Gastrocnemius medialis (tissue), 4 donors: Measurements from ENCODE around the gene ABCC8. TPM values are rescaled to one million over a fixed set of nuclear protein-coding genes. Genes with fewer than 3 reads are reported as not detected.

Source experiments
- ATAC-seq, 2 donors: fragments of 150-250 bp; one replicate each; pipeline ENCODE4 v1.9.1; 2016
- DNase-seq, 2 donors: peaks; one replicate each; pipeline ENCODE4 v3.0.0-alpha.2; 2019
- H3K27ac ChIP-seq, 4 donors: fragments of 200-600 bp; sonication (generic); 1 replicate in 1 of 4; 2 replicates in 3 of 4; pipeline ENCODE4 v1.5.1; 2016 to 2018; ENCODE audit warnings: mild to moderate bottlenecking in 2 of 4, moderate library complexity in 1 of 4
- H3K27me3 ChIP-seq, 3 donors: fragments of 200-600 bp; sonication (generic) in 2 of 3; 1 replicate in 1 of 3; 2 replicates in 2 of 3; pipeline versions ENCODE4 v1.5.1 to v1.6.0; 2016 to 2019; ENCODE audit warnings: mild to moderate bottlenecking in 1 of 3, moderate library complexity in 1 of 3
- H3K36me3 ChIP-seq, 2 donors: fragments of 200-600 bp; sonication (generic) in 1 of 2; one replicate each; pipeline ENCODE4 v1.5.1; 2017 to 2018
- H3K4me1 ChIP-seq, 2 donors: fragments of 200-600 bp; sonication (generic) in 1 of 2; one replicate each; pipeline ENCODE4 v1.5.1; 2016 to 2017; ENCODE audit warnings: mild to moderate bottlenecking in 2 of 2
- H3K4me3 ChIP-seq, 4 donors: fragments of 200-600 bp; sonication (generic) in 3 of 4; 1 replicate in 1 of 4; 2 replicates in 3 of 4; pipeline ENCODE4 v1.5.1; 2016 to 2019; ENCODE audit warnings: mild to moderate bottlenecking in 2 of 4
- H3K9me3 ChIP-seq, 3 donors: fragments of 200-600 bp; sonication (generic) in 2 of 3; 1 replicate in 1 of 3; 2 replicates in 2 of 3; pipeline ENCODE4 v1.5.1; 2016 to 2019
- POLR2A ChIP-seq, 2 donors: fragments of 450-650 bp; IDR thresholded peaks; one replicate each; pipeline ENCODE4 v1.6.1; 2017; ENCODE audit warnings: antibody characterized with exemption in 2 of 2, mild to moderate bottlenecking in 2 of 2, moderate library complexity in 2 of 2
- in situ Hi-C, 4 donors: fragments of 200-750 bp; cut with MboI; loops; one replicate each; pipeline versions ENCODE4 v1.15.0 to v1.8.0; 2017; ENCODE audit warnings: low sequenced_read_pairs in 4 of 4
- intact Hi-C: fragments of 100-400 bp; cut with DNase I; formaldehyde crosslinking; loops from one replicate; pipeline ENCODE4 v1.15.1; 2023; ENCODE audit warnings: low total_unique reads
- total RNA-seq, 4 donors: library from RNA; depleted of rRNA; stranded (reverse); fragments of >200 nt; gene quantifications; one replicate each; pipeline versions ENCODE4 v1.1.0 to v1.2.3, GENCODE V29; 2016
- TF ChIP-seq, protein P1 (sequence below), 5 experiments: fragments of 450-650 bp in 3 of 5; fragments of 200-600 bp in 2 of 5; sonication (generic) in 2 of 5; IDR thresholded peaks in 4 of 5; conservative IDR thresholded peaks in 1 of 5; 1 replicate in 4 of 5; 2 replicates in 1 of 5; pipeline ENCODE4 v1.5.1; 2016 to 2019; ENCODE audit warnings: antibody characterized with exemption in 5 of 5, mild to moderate bottlenecking in 3 of 5, moderate library complexity in 3 of 5

ABCC8 gene
- total RNA-seq, 4 donors from 2014 or later: 0.33 to 4.0 (median 1.1) TPM

DNA sequence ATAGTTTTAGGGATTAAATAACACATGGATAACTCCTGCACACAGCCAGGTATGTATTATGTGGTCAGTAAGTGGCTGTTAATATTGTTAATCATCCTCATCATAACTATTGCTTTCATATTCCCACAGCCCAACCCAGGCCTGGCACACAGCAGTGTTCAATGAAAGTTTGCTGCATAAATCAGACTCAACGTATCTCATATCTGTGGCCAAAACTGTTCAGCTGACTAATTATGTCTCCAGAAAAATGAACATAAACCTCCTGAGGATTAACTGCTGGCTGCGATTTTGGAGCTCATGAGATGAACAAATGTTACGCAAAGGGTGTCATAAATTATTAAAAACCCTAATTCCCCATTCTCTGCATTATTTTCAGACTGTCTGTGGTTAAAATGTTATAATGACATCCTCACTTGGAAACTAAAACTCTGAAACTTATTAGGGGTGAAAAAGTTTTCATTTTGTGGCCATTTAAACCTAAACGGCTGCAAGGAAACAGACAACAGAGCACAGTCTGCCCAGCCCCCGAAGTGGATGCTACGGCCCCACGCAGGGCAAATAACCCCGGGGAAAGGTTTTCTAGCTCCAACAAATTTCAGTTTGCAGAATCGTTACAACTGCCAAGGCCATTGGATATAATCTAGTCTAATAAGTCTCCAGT is 17.3 kb downstream of the ABCC8 start:
- DNase-seq (no peak), ATAC-seq (no peak)
- Histone ChIP-seq H3K9me3 (no peaks in the 10 kb centered on the region), H3K27me3 (no peaks in the 10 kb centered on the region), H3K4me3 (no peak overlapping the region), H3K36me3 (no peaks in the 10 kb centered on the region), H3K4me1 (no peaks in the 10 kb centered on the region), H3K27ac (no peak overlapping the region)
- TF ChIP-seq, protein P1, sequence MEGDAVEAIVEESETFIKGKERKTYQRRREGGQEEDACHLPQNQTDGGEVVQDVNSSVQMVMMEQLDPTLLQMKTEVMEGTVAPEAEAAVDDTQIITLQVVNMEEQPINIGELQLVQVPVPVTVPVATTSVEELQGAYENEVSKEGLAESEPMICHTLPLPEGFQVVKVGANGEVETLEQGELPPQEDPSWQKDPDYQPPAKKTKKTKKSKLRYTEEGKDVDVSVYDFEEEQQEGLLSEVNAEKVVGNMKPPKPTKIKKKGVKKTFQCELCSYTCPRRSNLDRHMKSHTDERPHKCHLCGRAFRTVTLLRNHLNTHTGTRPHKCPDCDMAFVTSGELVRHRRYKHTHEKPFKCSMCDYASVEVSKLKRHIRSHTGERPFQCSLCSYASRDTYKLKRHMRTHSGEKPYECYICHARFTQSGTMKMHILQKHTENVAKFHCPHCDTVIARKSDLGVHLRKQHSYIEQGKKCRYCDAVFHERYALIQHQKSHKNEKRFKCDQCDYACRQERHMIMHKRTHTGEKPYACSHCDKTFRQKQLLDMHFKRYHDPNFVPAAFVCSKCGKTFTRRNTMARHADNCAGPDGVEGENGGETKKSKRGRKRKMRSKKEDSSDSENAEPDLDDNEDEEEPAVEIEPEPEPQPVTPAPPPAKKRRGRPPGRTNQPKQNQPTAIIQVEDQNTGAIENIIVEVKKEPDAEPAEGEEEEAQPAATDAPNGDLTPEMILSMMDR (IDR thresholded peaks at IDR 0.05 in 4 of 5, conservative IDR thresholded peaks at IDR 0.05 in 1 of 5): no peak
- no peak for TF ChIP-seq POLR2A (IDR thresholded peaks at IDR 0.05)
- intact Hi-C loops: no loop called here
- in situ Hi-C loops: no loop called here

DNA sequence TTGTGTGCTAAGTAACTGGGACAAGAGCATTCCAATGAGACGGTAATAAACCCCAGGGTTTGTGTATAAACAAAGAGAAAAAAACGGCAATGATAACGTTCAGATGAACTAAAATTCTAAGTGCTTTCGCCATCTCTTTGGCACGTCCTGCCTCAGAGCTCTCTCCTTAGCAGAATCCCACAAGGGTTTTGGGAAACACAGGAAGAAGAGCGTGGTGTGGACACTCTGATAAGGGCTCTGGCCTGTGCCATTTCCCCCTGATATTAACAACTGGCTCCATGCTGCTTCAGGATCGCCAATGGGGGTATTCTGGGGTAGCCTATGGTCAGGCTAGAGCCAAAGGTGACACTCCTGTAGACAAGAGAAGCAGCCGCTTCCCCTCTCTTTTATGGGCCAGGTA is 18.4 kb downstream of the ABCC8 start:
- no peak for TF ChIP-seq POLR2A (IDR thresholded peaks at IDR 0.05)
- TF ChIP-seq, protein P1 (IDR thresholded peaks at IDR 0.05 in 4 of 5, conservative IDR thresholded peaks at IDR 0.05 in 1 of 5): no peak
- Histone ChIP-seq H3K27ac (no peak overlapping the region), H3K4me3 (no peak overlapping the region), H3K9me3 (no peaks in the 10 kb centered on the region), H3K4me1 (no peaks in the 10 kb centered on the region), H3K27me3 (no peaks in the 10 kb centered on the region), H3K36me3 (no peaks in the 10 kb centered on the region)
- DNase-seq (no peak), ATAC-seq (no peak)
- in situ Hi-C loops (no loop called here), intact Hi-C loops (no loop called here)

DNA sequence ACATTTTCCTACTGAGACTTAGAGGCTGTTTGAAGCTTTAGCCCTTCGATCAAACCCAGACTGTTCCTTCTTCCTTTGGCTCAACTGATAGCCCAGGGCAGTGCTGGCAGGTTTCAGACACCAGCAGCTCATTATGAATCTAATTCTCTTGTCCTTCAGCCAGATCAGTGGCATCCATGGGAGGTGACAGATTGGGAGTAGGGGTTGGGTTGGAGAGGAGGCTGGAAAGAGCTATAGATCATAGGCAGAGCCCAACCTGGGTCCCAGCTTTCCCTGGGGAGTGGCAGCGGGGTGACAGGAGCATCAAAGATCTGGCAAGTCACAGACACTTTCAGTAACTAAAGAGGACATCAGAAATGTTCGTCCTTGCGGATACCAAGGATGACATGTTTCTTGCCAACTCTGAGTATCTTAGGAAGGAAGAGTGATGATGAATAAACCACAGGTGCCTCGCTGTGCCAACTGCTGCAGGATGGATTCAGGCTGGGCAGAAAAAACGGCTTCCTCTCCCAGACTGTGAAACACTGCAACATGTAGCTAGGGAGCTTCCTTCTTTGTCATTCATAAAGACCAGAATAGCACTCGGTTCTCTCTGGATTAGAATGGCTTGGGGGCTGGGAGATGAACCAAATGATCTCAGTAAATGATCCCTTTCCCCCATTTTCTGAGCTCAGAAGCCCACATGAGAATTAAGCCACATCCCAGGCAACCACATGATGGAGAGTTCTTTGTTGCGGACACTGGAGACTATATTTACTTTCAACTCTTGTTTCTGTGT is 19.1 kb downstream of the ABCC8 start:
- DNase-seq: no peak
- Histone ChIP-seq H3K36me3 (no peaks in the 10 kb centered on the region), H3K27ac (no peak overlapping the region), H3K9me3 (no peaks in the 10 kb centered on the region), H3K4me1 (no peaks in the 10 kb centered on the region), H3K27me3 (no peaks in the 10 kb centered on the region), H3K4me3 (no peak overlapping the region)
- ATAC-seq: no peak
- in situ Hi-C loops (no loop called here), intact Hi-C loops (no loop called here)
- TF ChIP-seq POLR2A (IDR thresholded peaks at IDR 0.05): no peak
- TF ChIP-seq, protein P1 (IDR thresholded peaks at IDR 0.05 in 4 of 5, conservative IDR thresholded peaks at IDR 0.05 in 1 of 5): no peak

DNA sequence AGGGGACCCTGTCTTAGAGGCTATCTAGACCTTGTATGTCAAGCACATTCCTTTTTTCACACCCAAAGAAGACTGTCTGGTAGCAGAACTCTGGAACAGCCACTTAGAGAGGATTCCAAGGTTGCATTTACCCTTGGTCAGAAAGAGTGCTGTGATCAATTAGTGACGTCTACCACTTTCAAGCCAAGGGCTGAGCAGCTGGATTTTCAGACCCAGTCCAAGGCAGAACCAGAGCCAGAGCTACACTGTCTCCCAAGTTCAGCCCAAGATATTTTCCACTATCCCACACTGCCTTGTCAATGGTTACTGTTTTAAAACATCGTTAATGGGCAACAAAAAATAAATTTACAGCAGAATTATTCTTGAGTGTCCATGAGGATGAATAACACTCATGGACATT is 24.0 kb downstream of the ABCC8 start:
- H3K27ac ChIP-seq: no peak overlapping the region
- in situ Hi-C loops (no loop called here), intact Hi-C loops (no loop called here)
- no peak overlapping the region for H3K4me3 ChIP-seq
- H3K4me1 ChIP-seq: no peaks in the 10 kb centered on the region
- H3K27me3 ChIP-seq: no peaks in the 10 kb centered on the region
- TF ChIP-seq, protein P1 (IDR thresholded peaks at IDR 0.05 in 4 of 5, conservative IDR thresholded peaks at IDR 0.05 in 1 of 5): no peak
- TF ChIP-seq POLR2A (IDR thresholded peaks at IDR 0.05): no peak
- no peaks in the 10 kb centered on the region for H3K36me3 ChIP-seq
- ATAC-seq: no peak
- DNase-seq: no peak
- H3K9me3 ChIP-seq: no peaks in the 10 kb centered on the region
